SIG-M5 treated with dmso at 0.1 percent for 504 hours (cell line): Measurements from ENCODE around the gene PIK3R5.
A peak's percentile ranks its signal among the peaks of the same experiment; 100 is the strongest.

ENCODE experiments used
- DNase-seq: peaks from one replicate; lab custom pipeline; 2025; ENCODE audit not compliant: unreplicated experiment; lab: John Stamatoyannopoulos, UW

PIK3R5 gene

DNA sequence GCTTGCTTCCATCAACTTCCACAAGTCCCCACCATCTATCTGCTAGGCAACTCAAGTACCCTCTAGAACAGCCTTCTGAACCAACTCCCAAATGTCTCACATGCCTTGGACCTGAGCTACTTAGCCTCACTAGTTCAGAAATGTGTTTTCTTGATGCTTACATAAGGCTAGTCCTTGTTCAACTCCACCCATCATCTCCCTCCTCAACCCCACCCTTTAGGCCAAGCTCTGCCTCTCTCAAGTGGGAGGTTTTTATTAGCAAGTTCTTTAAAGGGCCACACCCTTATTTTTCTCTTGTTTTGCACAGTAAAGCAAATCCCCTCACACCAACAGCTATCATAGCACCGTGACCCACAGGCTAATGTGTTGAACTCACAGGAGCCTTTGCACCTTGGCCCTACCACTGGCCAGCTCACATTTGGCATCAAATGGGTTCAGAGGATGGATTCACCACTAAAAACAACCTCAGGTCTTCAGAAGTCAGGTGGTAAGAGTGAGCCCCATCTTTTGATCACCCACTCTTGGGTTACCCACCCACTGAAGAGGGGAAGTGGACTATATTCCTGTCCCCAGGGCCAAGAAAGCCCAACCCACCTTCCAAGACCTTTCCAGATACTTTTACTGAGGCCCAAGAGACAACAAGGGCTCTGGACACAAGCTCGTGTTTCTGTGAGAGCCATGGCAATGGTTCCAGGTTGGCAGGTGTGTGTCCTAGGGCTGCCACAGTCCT lies 12.2 kb downstream of the PIK3R5 start:
- DNase-seq, result no peak

DNA sequence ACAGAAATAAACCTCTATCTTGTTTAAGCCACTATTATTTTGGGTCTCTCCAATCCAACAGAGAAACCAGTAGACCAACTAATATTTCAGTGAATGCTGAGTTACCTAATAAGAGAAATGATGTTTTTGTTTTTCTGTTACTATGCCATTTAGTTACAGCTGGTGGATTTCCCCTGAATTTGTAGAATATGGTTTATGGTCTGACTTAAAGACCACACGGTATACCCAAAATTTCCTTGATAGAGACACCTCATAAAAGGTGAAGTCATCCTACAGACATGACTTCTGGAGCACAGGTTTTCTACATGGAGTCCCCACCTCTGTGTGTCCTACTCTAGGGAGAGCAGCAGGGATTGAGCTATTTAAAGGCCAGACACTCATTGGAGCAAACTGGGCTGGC lies 13.3 kb downstream of the PIK3R5 start:
- no peak for DNase-seq

DNA sequence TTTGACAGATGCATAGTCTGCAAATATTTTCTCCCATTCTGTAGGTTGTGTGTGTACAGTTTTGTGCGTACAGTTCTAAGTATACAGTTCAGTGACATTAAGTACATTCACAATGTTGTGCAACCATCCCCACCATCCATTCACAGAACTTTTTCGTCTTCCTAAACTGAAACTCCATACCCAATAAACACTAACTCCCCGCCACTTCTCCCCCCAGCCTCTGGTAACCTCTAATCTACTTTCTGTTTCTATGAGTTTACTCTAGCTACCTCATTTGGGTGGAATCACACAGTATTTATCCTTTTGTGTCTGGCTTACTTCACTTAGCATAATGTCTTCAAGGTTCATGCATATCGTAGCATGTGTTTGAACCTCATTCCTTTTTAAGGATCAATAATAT lies 14.3 kb downstream of the PIK3R5 start:
- no peak for DNase-seq

DNA sequence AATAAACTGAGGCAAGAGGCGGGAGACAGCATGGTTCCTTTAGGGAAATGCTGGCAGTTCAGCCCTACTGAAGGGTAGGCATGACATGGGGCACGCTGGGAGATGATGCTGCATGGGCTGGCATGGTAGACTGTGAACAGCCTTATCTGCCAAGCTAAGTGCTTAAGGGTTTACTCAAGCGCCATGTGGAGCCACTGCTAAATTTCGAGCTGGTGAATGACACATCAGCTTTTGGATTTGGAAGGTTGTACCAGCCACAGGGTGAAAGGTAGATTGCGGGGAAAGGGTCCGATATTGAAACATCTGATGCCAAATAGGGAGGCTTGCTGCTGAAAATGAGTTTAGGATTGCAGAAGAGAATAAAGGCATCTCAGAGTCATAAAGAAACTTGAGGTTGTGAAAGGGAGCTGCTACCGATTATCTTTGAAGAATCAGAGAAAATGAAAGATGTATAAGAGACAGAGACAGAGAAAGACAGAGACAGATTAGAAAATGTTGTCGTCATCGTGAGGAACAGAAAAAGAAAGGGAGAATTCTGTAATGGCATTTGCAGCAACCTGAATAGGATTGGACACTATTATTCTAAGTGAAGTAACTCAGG lies 16.3 kb downstream of the PIK3R5 start:
- no peak for DNase-seq

DNA sequence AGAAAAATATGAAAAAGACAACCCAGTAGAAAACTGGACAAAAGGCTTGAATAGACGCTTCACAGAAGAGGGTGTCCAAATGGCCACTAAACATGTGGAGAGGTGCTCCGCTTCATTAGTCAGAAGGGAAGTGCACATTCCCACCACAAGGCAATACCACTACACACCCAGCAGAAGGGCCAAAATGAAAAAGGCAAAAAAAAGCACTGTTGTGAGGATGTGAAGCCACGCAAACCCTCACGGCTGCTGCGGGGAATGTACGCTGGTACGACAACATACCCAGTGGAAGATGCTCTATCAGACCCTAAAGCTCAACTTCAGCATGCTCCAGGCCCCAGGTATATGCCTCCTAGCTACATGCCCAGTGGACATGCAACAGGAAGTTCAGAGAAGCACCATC lies 17.0 kb downstream of the PIK3R5 start:
- DNase-seq, result no peak

DNA sequence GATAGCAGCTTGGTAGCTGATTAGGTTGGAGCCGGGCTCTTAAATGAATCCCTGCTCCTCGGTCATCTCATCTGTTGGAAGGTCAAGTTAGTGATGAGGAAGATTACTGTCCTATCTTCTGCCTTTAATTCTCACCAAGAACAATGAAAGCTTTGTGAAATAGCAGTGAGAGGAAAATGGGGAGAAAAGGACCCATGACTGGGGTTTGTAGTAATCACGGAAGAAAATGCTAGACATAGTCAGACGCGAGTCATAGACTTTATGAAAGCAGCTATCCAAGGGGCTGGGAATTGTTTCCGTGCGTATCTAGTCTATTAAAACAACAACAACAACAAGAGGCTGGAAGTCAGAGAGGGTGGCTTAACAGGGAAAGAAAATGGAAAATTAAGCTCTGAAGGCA lies 18.3 kb downstream of the PIK3R5 start:
- no peak for DNase-seq

DNA sequence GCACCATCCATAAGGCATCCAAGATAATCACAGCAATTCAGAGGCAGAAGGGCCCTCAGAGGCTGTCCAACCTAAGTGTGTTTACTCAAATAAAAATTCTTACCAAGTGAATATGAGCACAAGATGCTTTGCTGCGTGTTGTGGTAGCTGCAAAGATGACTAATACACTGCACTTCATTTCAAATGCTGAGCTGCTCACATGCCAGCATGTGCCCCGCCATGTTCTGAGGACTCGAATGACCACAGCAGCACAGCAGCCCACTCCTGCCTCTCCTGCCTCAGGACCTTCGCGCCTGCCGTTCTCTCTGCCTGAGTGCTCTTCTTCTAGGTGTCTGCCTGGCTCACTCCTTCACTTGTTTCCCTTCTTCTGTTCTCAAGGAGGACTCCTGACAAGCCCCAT lies 19.0 kb downstream of the PIK3R5 start:
- no peak for DNase-seq

DNA sequence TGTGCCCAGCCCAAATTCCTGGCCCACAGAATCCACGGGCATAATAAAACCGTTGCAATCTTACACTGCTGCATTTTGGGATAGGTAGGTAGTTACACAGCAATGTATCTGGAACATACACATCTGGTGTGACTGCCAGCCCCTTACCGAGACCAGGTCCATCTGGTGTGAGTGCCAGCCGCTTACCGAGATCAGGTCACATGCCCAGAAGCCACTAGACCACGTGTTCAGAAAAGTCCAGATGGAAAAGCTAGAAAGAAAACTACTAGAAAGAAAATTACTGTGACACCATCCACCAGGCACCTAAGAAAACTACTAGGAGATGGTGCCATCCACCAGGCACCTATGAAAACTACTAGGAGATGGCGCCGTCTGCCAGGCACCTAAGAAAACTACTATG lies 19.4 kb downstream of the PIK3R5 start:
- DNase-seq, result no peak

DNA sequence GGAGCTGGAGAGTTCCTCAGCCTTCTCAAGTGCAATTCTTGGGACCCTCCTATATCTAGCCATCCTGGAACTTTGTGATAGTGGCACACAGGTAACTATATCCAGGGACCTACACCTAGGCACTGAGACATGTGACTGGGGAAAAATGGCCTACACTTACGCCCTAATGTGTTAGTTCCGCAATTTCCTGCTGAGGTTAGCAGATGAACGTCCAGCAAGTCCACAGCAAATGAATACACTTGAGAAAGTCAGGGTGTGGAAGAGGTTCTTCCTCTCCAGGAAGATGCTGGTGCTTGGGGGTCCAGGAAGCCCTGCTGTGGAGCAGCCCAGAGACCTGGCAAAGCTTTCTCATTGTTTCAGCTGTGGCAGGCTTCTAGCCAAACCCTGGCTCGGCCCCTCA lies 20.8 kb downstream of the PIK3R5 start:
- DNase-seq, result no peak

DNA sequence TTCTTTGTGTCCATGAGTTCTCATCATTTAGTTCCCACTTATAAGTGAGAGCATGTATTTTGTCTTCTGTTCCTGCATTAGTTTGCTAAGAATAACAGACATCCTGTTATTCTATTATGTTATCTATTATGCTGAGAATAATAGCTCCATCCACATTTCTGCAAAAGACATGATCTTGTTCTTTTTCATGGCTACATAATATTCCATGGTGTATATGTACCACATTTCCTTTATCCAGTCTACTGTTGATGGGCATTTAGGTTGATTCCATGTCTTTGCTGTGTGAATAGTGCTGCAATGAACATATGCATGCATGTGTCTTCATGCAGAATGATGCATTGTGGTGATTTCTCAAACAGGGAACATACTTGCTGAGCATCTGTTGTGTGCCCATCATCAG lies 21.4 kb downstream of the PIK3R5 start:
- DNase-seq, result no peak

DNA sequence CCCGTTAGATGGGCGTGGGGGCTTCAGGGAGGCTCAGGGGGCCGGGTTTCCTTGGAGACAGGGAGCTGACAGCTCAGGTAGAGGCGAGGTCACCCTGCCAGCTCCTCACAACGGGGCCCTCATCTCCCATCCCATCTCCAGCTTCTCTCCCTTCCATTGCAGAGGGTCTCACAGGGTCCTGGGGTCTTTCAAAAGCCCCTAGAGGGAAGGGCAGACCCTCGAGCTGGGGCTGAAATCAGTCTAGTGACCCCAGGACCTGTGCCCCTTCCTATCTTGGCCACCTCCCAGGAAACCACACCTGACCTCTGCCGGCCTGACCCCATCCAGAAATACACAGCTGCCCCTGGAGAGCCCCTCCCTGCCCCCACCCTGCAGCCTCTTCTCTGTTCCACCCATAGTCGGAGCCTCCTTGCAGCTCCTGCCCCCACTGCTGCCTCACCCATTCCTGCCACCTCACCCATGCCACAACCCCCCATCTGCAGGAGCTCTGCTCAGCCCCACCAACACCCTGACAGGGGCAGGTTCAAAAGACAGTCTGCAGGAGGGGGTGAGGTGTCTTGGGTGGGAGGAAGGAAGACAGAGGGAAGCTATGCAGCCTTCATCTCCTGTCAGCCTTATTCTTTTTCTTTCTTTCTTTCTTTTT lies 23.4 kb downstream of the PIK3R5 start:
- DNase-seq, result no peak

DNA sequence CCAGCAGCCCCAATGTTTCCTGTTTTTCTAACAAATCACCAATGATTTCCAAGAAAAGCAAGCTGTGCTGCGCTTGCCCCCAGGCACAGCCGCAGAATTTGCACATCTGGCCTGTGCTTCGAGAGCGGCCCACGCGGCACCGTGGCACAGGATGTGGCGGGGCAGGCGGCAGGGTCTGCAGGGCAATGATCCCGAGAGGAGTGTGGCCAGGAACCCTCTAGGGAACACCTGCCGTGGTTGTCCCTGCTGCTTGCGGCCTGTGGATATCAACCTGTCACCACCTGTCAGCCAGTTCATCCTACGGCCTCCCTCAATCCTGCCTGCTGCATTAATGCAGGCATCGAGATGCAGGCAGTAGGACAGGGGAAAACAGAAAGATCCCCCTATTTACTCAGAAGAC lies 24.0 kb downstream of the PIK3R5 start:
- DNase-seq, result no peak

DNA sequence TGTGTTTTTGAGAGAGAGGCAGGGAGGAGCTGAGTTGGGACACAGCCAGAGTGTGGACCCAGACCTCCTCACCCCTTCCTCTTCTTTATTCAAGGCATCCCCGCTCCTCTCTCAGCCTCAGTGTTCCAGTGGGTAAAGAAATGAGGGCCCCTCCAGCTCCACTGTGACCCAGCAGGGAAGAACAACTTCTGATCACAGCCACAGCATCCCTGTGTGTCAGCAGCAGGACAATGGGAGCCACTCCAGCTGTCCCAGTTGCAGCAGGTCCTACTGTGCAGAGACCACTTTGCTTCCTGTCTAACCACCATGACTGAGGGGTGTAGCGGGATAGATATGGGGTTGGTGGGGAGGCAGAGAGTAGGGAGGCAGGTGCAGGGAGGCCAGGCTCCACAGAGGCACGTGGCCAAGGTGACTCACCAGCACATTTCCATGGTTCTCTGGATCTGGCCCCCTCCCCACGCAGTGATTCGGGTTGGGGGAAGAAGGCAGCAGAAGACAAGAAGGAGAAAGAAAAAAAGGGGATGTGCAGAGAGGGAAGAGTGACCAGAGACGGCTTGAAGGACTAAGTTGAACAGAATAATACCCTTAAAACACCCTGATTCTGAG lies 24.5 kb downstream of the PIK3R5 start:
- no peak for DNase-seq

DNA sequence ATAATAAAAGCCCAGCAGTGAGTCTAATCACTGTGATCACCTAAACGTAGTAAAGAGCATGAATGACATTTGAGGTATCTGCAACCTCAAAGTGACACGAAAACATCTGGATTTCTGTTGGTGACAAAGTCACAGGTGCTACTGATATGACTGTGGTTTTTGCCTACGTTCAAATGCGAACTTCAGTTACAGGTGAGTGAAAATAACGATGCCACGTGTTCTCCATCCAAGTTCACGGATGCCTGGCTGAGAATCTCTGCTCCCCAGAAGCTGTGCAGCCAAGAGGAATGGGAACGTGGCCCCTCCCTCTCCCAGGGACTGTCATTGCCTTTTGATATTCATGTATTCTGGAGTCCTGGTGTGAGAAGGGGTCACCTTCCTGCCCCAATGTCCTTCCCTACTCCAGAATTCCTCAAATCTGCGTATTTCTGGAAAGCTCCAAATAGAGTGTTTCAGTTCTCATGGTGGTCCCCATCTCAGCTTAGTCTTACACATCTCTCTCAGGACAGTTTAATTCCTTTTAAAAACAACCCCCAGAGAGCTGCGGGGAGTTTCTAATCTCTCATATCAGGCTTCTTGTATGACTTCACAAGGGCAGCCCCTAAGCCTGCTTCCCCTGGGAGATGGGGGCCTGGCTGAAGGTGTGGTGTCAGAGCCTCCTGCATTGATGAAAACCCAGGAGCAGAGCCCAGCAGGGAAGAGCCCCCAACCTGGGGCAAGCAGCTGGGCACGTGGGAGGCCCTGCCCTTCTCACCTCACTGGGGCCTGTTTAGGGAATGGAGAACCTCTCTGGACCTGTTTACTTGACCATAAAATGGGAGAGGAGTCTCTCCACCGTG lies 25.8 kb downstream of the PIK3R5 start:
- DNase-seq, result no peak

DNA sequence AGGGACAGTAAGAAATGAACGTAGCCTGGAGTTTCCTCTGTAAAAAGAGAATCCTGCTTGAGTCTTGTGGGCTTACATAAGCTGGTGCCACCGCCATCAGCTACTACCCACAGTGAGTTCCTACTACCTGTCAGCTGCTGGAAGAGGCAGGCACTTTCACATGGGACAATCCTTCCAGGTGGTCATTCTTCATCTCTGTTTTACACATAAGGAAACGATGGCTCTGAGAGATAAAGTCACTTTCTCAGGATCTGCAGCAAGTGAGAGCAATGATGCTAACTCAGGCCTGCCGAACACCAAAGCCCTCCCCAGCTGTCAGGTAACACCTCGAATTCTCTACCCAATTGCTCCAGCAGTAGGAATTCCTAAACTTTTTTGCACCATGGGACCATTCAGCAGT lies 26.6 kb downstream of the PIK3R5 start:
- DNase-seq, result no peak

DNA sequence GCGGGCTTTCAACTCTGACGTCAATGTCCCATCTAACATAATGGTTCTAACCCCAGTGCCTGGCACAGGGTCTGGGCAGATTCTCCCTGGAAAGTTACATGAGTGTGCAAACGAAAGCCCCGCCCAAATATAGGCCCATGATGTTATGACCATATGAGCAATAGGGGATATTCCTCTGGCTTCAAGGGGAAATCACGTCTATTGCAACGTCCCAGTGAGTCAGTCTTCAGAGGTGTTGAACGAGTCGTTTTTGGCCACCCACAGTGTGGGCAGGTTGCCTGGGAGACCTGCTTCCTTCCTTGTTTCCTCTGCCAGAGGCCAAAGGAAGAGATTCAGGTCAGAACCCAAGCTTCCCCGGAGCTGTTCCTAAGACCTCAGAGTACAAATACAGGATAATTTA lies 30.3 kb downstream of the PIK3R5 start:
- peak; percentile 24 for DNase-seq

DNA sequence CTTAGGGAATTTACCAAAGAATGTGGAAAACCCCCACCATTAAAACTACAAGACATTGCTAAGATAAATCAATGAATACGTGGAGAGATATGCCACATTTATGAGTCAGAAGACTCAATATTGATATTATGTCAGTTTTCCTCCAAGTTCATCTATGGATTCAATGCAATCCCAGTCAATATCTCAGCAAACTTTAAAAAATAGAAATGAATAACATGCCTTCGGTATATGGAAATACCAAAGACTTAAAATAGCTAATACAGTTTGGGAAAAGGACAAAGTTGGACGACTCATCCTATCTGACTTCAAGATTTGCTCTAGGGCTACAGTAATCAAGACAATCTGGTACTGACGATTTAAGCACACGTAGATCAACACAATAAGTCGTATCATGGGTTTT lies 31.2 kb downstream of the PIK3R5 start:
- no peak for DNase-seq

DNA sequence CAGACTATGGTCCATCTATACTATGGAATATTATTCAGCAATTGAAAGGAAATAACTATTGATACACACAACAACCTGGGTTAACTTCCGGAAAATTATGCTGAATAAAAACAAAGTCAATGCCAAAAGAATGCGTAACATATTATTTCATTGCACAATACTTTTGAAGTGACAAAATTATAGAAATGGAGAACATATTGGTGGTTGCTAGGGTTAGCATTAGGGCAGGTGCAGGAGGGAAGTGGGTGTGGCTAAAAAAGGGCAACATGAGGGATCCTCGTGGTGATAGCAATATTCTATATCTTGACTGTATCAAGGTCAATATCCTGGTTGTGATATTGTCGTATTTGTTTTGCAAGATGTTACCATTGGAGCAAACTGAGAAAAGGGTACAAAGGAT lies 34.9 kb downstream of the PIK3R5 start:
- DNase-seq, result no peak

DNA sequence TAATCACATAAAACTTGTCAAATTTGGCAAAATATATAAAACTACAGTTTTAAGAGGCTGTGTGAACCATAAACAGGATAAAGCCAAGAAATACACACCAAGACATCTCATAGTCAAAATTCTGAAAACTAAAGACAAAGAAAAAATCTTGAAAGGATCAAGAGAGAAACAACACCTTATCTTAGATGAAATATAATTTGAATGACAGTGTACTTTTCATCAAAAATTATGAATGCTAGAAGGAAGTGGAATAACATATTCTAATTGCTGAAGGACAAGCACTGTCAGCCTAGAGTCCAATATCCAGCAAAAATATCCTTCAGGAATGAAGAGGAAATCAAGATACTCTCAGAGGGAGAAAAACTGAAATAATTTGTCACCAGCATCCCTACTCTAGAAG lies 37.2 kb downstream of the PIK3R5 start:
- DNase-seq, result no peak

DNA sequence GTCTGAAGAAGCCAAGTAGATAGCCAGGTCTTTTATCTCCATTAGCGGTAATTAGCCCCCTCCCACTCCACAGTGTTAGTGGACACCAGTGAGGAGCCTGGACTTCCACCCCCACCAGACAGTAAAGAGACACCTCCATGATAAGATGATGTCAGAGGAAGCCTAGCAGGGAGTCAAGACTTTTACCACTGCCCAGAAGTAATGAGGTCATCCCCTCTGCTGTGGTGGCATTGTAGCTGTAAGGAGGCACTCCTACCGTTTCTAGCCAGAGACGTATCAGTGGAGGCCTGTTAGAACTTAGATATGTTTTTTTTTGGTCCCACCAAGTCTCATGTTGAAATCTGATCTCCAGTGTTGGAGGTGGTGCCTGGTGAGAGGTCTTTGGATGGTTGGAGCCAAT lies 38.1 kb downstream of the PIK3R5 start:
- DNase-seq, result no peak

DNA sequence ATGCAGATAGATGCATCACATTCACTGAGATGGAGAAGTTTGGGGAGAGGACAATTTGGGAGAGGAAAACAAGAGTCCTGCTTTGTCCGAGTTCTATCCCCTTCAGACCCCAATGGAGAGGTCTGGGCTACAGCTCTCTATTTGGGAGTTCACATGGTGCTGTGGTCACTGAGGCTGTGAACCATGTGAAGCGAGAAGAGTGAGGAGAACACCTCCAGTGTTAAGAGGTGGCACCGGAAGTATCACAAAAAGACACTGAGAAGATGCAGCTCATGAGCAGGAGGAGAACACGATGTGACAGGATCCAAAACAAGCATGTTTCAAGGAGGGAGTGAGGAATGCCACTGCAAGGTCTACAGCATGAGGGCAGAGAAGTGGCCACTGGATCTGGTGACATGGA lies 39.7 kb downstream of the PIK3R5 start:
- no peak for DNase-seq
